ENCODE data around the gene GIPC2. TPM values are rescaled to one million over a fixed set of nuclear protein-coding genes. Genes with fewer than 3 reads are reported as not detected.

Gene GIPC2
- total and polyA plus RNA-seq, 9 of the 15 experiments (the other 6 are each of a cell fraction or from before 2014, with no cell fraction given) = 0.01 to 0.05 (median 0.04) TPM; not detected in 3

GRCh38 chr1:78055565-78056132 is 9.9 kb downstream of the GIPC2 start:
- FAIRE-seq = no peak
- ChIA-PET POLR2A (interaction anchor here (0.6 to 1.7 kb wide), 4 partner anchors 16 to 51 kb away, joined by 3 to 6 read pairs (median 4); partner anchors contain the start of gene DNAJB4), CTCF (ENCODE audit: low intra/inter-chr PET ratio) (no interaction called here)
- Histone ChIP-seq H2AFZ (ENCODE audit: low read depth, low read length) (peak overlapping the region; percentile 84), H3K4me1 (replicated peaks in 1 of 2; ENCODE audit: control insufficient read depth in 2 of 2, insufficient read depth in 2 of 2, low read length in 2 of 2) (peaks cover 0 to 16% of the 10 kb centered on the region in 2 experiments; a peak in 2 of 5 replicates), H3K4me3 (no peak overlapping the region), H3K27me3 (ENCODE audit: control insufficient read depth in 2 of 2, insufficient read depth in 2 of 2, low read length in 2 of 2) (no peaks in the 10 kb centered on the region), H3K36me3 (ENCODE audit: control insufficient read depth, insufficient read depth, low read length) (no peaks in the 10 kb centered on the region), H3K9ac (ENCODE audit: insufficient read depth in 1 of 2, low read depth in 2 of 2, low read length in 2 of 2) (no peak overlapping the region), H3K9me3 (replicated peaks; ENCODE audit: control insufficient read depth, insufficient read depth, low read depth, low read length) (no peaks in the 10 kb centered on the region), H3K27ac (ENCODE audit: extremely low read depth, low read depth, low read length) (no peak overlapping the region), H3K4me2 (ENCODE audit: insufficient read depth, low read length) (peak overlapping the region; percentile 50), H3K79me2 (ENCODE audit: control insufficient read depth, insufficient read depth, low read length) (no peaks in the 10 kb centered on the region), H3K9me1 (ENCODE audit: control insufficient read depth, insufficient read depth, low read length) (no peaks in the 10 kb centered on the region), H4K20me1 (replicated peaks; ENCODE audit: control insufficient read depth, insufficient read depth, low read length) (no peaks in the 10 kb centered on the region)
- 9% methylated on average over 3 of the region's 3 CpGs for WGBS (ENCODE audit: insufficient coverage, low coverage, missing lambda C conversion rate)
- intact Hi-C loops (cut with micrococcal nuclease) (loop anchor here (10.0 kb wide), 1 partner anchor 81 kb away; the partner anchor contains the start of gene FUBP1), in situ Hi-C loops (cut with MboI) (no loop called here)
- BruUV-seq (replicated peaks) = no TSS peak
- no peak for DNase-seq (ENCODE audit: extremely low read depth in 1 of 4, low spot score in 3 of 4)
- peak; percentile 32 for ATAC-seq
- no peak for TF ChIP-seq GTF2B (IDR thresholded peaks at IDR 0.05; ENCODE audit: extremely low read depth, insufficient read length)
- TF ChIP-seq TSHZ1 (CRISPR knock-in tag; IDR thresholded peaks at IDR 0.05) = no peak
- TF ChIP-seq USF2 (CRISPR knock-in tag; IDR thresholded peaks at IDR 0.05) = 0 out of 2 replicates have a peak, but pooled peaks have one; percentile 8
- 0 out of 2 replicates have a peak, but pooled peaks have one; percentile 21 for TF ChIP-seq ATF4 (CRISPR knock-in tag; IDR thresholded peaks at IDR 0.05)
- TF ChIP-seq ZNF431 (CRISPR knock-in tag; IDR thresholded peaks at IDR 0.05) = no peak
- no peak for TF ChIP-seq KDM1A (IDR thresholded peaks at IDR 0.05)
- 0 out of 6 replicates have a peak, but pooled peaks of 1 of the 3 experiments have one; percentile 25 for TF ChIP-seq ZBTB11 (CRISPR knock-in tag; IDR thresholded peaks at IDR 0.05)
- TF ChIP-seq ILK (tag; IDR thresholded peaks at IDR 0.05; ENCODE audit: borderline replicate concordance, low read depth) = no peak
- TF ChIP-seq SOX6 (IDR thresholded peaks at IDR 0.05) = peak; percentile 93
- TF ChIP-seq NR2F6 (CRISPR knock-in tag; IDR thresholded peaks at IDR 0.05) = no peak

All from K562 (cell line).